ENCODE results near the gene JUNB. TPM values are rescaled to one million over a fixed set of nuclear protein-coding genes. Genes with fewer than 3 reads are reported as not detected.
A peak's percentile ranks its signal among the peaks of the same experiment; 100 is the strongest.

JUNB gene
- total and polyA plus RNA-seq, 2 of the 8 experiments (the other 6 are each of a cell fraction or from before 2014, with no cell fraction given), result 7.4 to 10.0 TPM

GRCh38 chr19:12754465-12755196 lies 36.7 kb upstream of the JUNB start:
- H2BK5ac ChIP-seq (ENCODE audit: low read depth, low read length), result no peak overlapping the region
- H3K23ac ChIP-seq (ENCODE audit: insufficient read length), result no peak overlapping the region
- H3K27me3 ChIP-seq (replicated peaks in 1 of 4; ENCODE audit: control insufficient read depth in 3 of 4, extremely low read depth in 1 of 4, insufficient read depth in 3 of 4, low read length in 3 of 4), result no peaks in the 10 kb centered on the region; a peak in 3 of 7 replicates
- no peak overlapping the region for H2AFZ ChIP-seq (ENCODE audit: low read length)
- H2BK120ac ChIP-seq (replicated peaks; ENCODE audit: low read depth, low read length), result no peak overlapping the region
- H3K36me3 ChIP-seq (ENCODE audit: control insufficient read depth in 2 of 4, insufficient read depth in 4 of 4, low read length in 3 of 4), result no peaks in the 10 kb centered on the region; a peak in 1 of 8 replicates
- no peak overlapping the region for H2BK15ac ChIP-seq (ENCODE audit: low read length)
- no peak for FAIRE-seq
- no peak overlapping the region for H3K27ac ChIP-seq (ENCODE audit: low read depth, low read length)
- no peaks in the 10 kb centered on the region for H3K9me3 ChIP-seq (ENCODE audit: insufficient read depth in 2 of 2, low read depth in 1 of 2, low read length in 1 of 2)
- no peaks in the 10 kb centered on the region for H3K79me1 ChIP-seq (ENCODE audit: low read depth, low read length)
- no peaks in the 10 kb centered on the region for H3K79me2 ChIP-seq (ENCODE audit: control insufficient read depth in 1 of 2, insufficient read depth in 2 of 2, low read length in 2 of 2)
- no peak overlapping the region for H3K4ac ChIP-seq (replicated peaks; ENCODE audit: insufficient read length, low read depth, low read length)
- H2BK20ac ChIP-seq (ENCODE audit: low read length), result no peak overlapping the region
- no peak overlapping the region for H2AK5ac ChIP-seq (ENCODE audit: low read depth, low read length)
- H3K4me2 ChIP-seq (ENCODE audit: insufficient read depth in 1 of 2, low read depth in 2 of 2, low read length in 2 of 2), result no peak overlapping the region
- H3K9ac ChIP-seq (replicated peaks in 1 of 4; ENCODE audit: extremely low read depth in 1 of 4, low read depth in 3 of 4, low read length in 3 of 4), result no peak overlapping the region
- WGBS, 2 experiments (ENCODE audit: extremely low coverage in 1 of 2, insufficient coverage in 1 of 2, insufficient read length in 1 of 2, insufficient replicate concordance in 2 of 2, low coverage in 1 of 2, low lambda C conversion rate in 2 of 2, missing lambda C conversion rate in 1 of 2), result 91% methylated on average over 45 of the region's 50 CpGs; no CpG with 5 or more reads in 1 of the 2 experiments
- no peak overlapping the region for H3K56ac ChIP-seq (replicated peaks; ENCODE audit: insufficient read length, low read depth, low read length)
- no peak overlapping the region for H4K5ac ChIP-seq (ENCODE audit: insufficient read length, low read depth, low read length)
- H3K4me3 ChIP-seq (ENCODE audit: extremely low read depth in 1 of 4, insufficient read depth in 2 of 4, low read depth in 3 of 4, low read length in 4 of 4), result no peak overlapping the region
- H3K14ac ChIP-seq (ENCODE audit: insufficient read length), result no peak overlapping the region
- peak overlapping the region; percentile 57; the same call in 1 of the 2 replicates for H4K8ac ChIP-seq (ENCODE audit: extremely low read depth, insufficient read depth, low read length)
- no peak overlapping the region for H4K91ac ChIP-seq (replicated peaks; ENCODE audit: insufficient read length, low read length)
- ChIA-PET CTCF (ENCODE audit: partially characterized antibody) (interaction anchor here (0.7 to 17.5 kb wide), 13 partner anchors 10 to 132 kb away, joined by 3 to 288 read pairs (median 4); partner anchors contain the start of genes GET3, JUNB, KLF1 and PRDX2), POLR2A (ENCODE audit: partially characterized antibody) (interaction anchor here (0.9 to 8.1 kb wide), 11 partner anchors 9 to 73 kb away, joined by 3 to 70 read pairs (median 7); partner anchors contain the start of genes DHPS, GET3, TNPO2 and TRIR)
- H3K4me1 ChIP-seq (replicated peaks in 1 of 4; ENCODE audit: control insufficient read depth in 3 of 4, insufficient read depth in 4 of 4, low read length in 3 of 4), result peaks cover 0 to 11% (median 8%) of the 10 kb centered on the region in 4 experiments; a peak in 6 of 7 replicates
- peaks cover 10% of the 10 kb centered on the region for H3K23me2 ChIP-seq (ENCODE audit: low read depth, low read length)
- H4K20me1 ChIP-seq (replicated peaks in 1 of 2; ENCODE audit: control insufficient read depth in 1 of 2, insufficient read depth in 2 of 2, low read length in 2 of 2), result no peaks in the 10 kb centered on the region
- no peak for DNase-seq (ENCODE audit: low read depth in 1 of 2, low spot score in 2 of 2)
- no peak overlapping the region for H2BK12ac ChIP-seq (ENCODE audit: low read depth, low read length)
- H3K18ac ChIP-seq (ENCODE audit: extremely low read depth, low read length), result no peak overlapping the region
- TF ChIP-seq CTBP2 (IDR thresholded peaks at IDR 0.05; ENCODE audit: borderline replicate concordance, insufficient read depth, insufficient read length, low read length), result no peak
- TF ChIP-seq RBBP5 (IDR thresholded peaks at IDR 0.05; ENCODE audit: borderline replicate concordance, low read depth, low read length), result no peak
- TF ChIP-seq USF2 (IDR thresholded peaks at IDR 0.05; ENCODE audit: low read length), result no peak
- TF ChIP-seq CTCF (IDR thresholded peaks at IDR 0.05; ENCODE audit: control extremely low read depth in 1 of 3, insufficient read depth in 1 of 3, low read depth in 1 of 3, low read length in 3 of 3), result no peak
- TF ChIP-seq SAP30 (IDR thresholded peaks at IDR 0.05; ENCODE audit: insufficient read depth, insufficient replicate concordance, low read length), result no peak
- no peak for TF ChIP-seq BCL11A (IDR thresholded peaks at IDR 0.05; ENCODE audit: low read depth in 2 of 2, low read length in 2 of 2)
- TF ChIP-seq RFX5 (IDR thresholded peaks at IDR 0.05; ENCODE audit: borderline replicate concordance, low read depth, low read length), result no peak
